ENCODE data around the gene UBE2H.
"Not testable (repeated sequence)": the region's sequence is repeated elsewhere in the genome, so short reads cannot be mapped to it uniquely, and the experiment has no call there.

Gene UBE2H

GRCh38 chr7:129952653-129953560 lies at the start of gene UBE2H:
TSS of gene UBE2H (minus strand) at chr7:129952960. CDS start at chr7:129952555, 405 bp downstream.
- peak; percentile 48 to 97 (median 90) for DNase-seq

GRCh38 chr7:129998446-129998845 lies 45.7 kb upstream of the UBE2H start:
- DNase-seq, result no peak

- no peak for DNase-seq
These were observed 44.5 kb upstream of the UBE2H start for GRCh38 chr7:129997285-129997684.

GRCh38 chr7:129993275-129993674 lies 40.5 kb upstream of the UBE2H start:
- DNase-seq, result no peak

- DNase-seq, result peak in 3 of 58 donors; percentile 1 to 24 (median 5)
These were observed 37.8 kb upstream of the UBE2H start for GRCh38 chr7:129990403-129991192.

GRCh38 chr7:129989466-129989865 lies 36.7 kb upstream of the UBE2H start:
- DNase-seq, result no peak

- DNase-seq, result no peak
These were observed 33.8 kb upstream of the UBE2H start for GRCh38 chr7:129986600-129986999.

GRCh38 chr7:129980667-129981066 lies 27.9 kb upstream of the UBE2H start:
- DNase-seq, result no peak

GRCh38 chr7:129975309-129975708 lies 22.5 kb upstream of the UBE2H start:
- no peak for DNase-seq

- no peak for DNase-seq
These were observed 18.1 kb upstream of the UBE2H start for GRCh38 chr7:129970816-129971215.

- DNase-seq, result no peak
These were observed 17.2 kb upstream of the UBE2H start for GRCh38 chr7:129969881-129970446.

- no peak for DNase-seq
These were observed 16.0 kb upstream of the UBE2H start for GRCh38 chr7:129968592-129969383.

GRCh38 chr7:129960204-129960475 lies 7.4 kb upstream of the UBE2H start:
- not testable (repeated sequence) for DNase-seq

GRCh38 chr7:129959471-129960203 lies 6.9 kb upstream of the UBE2H start:
- DNase-seq, result no peak

- no peak for DNase-seq
These were observed 6.1 kb upstream of the UBE2H start for GRCh38 chr7:129958643-129959470.

- no peak for DNase-seq
These were observed 3.3 kb upstream of the UBE2H start for GRCh38 chr7:129955993-129956543.

- DNase-seq, result peak in 55 of 58 donors; percentile 10 to 72 (median 50)
These were observed 591 bp downstream of the UBE2H start for GRCh38 chr7:129952086-129952652.

- peak in 19 of 58 donors; percentile 3 to 53 (median 23) for DNase-seq
These were observed 1.3 kb downstream of the UBE2H start for GRCh38 chr7:129951226-129952085.

Data from anterior cingulate cortex (tissue), 58 donors.